Measurements from ENCODE around the gene OR1A2. TPM values are rescaled to one million over a fixed set of nuclear protein-coding genes. Genes with fewer than 3 reads are reported as not detected.
"Not testable (repeated sequence)": the region's sequence is repeated elsewhere in the genome, so short reads cannot be mapped to it uniquely, and the experiment has no call there.

OR1A2 gene
- total RNA-seq, 1 donor from 2014 or later = not detected

- H3K36me3 Mint-ChIP-seq (ENCODE audit: low read depth) = no peaks in the 10 kb centered on the region
- no peaks in the 10 kb centered on the region for H3K4me1 Mint-ChIP-seq (ENCODE audit: low read depth)
- peaks cover 6% of the 10 kb centered on the region for H3K27me3 Mint-ChIP-seq (ENCODE audit: low read depth)
- no peak for DNase-seq (ENCODE audit: low spot score)
- no peak overlapping the region for H3K27ac Mint-ChIP-seq (ENCODE audit: unreplicated experiment)
- TF ChIP-seq CTCF (IDR thresholded peaks at IDR 0.05) = no peak
- no peak overlapping the region for H3K4me3 Mint-ChIP-seq (ENCODE audit: unreplicated experiment)
- peaks cover 6% of the 10 kb centered on the region for H3K9me3 Mint-ChIP-seq (ENCODE audit: low read depth)
Measured at GRCh38 chr17:3208484-3208883, 11.2 kb downstream of the OR1A2 start.

GRCh38 chr17:3213001-3213400 is 15.7 kb downstream of the OR1A2 start:
- H3K4me1 Mint-ChIP-seq (ENCODE audit: low read depth) = no peaks in the 10 kb centered on the region
- no peak overlapping the region for H3K4me3 Mint-ChIP-seq (ENCODE audit: unreplicated experiment)
- DNase-seq (ENCODE audit: low spot score) = no peak
- H3K36me3 Mint-ChIP-seq (ENCODE audit: low read depth) = no peaks in the 10 kb centered on the region
- peaks cover 2% of the 10 kb centered on the region for H3K27me3 Mint-ChIP-seq (ENCODE audit: low read depth)
- H3K27ac Mint-ChIP-seq (ENCODE audit: unreplicated experiment) = no peak overlapping the region
- no peak for TF ChIP-seq CTCF (IDR thresholded peaks at IDR 0.05)
- H3K9me3 Mint-ChIP-seq (ENCODE audit: low read depth) = peaks cover 5% of the 10 kb centered on the region

- TF ChIP-seq CTCF (IDR thresholded peaks at IDR 0.05) = no peak
- H3K4me1 Mint-ChIP-seq (ENCODE audit: low read depth) = no peaks in the 10 kb centered on the region
- peaks cover 2% of the 10 kb centered on the region for H3K27me3 Mint-ChIP-seq (ENCODE audit: low read depth)
- no peak overlapping the region for H3K4me3 Mint-ChIP-seq (ENCODE audit: unreplicated experiment)
- H3K9me3 Mint-ChIP-seq (ENCODE audit: low read depth) = peaks cover 10% of the 10 kb centered on the region
- no peak overlapping the region for H3K27ac Mint-ChIP-seq (ENCODE audit: unreplicated experiment)
- no peak for DNase-seq (ENCODE audit: low spot score)
- no peaks in the 10 kb centered on the region for H3K36me3 Mint-ChIP-seq (ENCODE audit: low read depth)
Measured at GRCh38 chr17:3213587-3213986, 16.3 kb downstream of the OR1A2 start.

GRCh38 chr17:3219978-3220377 is 22.7 kb downstream of the OR1A2 start:
- peaks cover 19% of the 10 kb centered on the region for H3K9me3 Mint-ChIP-seq (ENCODE audit: low read depth)
- H3K27me3 Mint-ChIP-seq (ENCODE audit: low read depth); H3K36me3 Mint-ChIP-seq (ENCODE audit: low read depth): not testable (repeated sequence)

GRCh38 chr17:3221850-3222249 is 24.5 kb downstream of the OR1A2 start:
- no peak for DNase-seq (ENCODE audit: low spot score)
- Mint-ChIP-seq H3K4me3 (ENCODE audit: unreplicated experiment) (no peak overlapping the region), H3K27ac (ENCODE audit: unreplicated experiment) (no peak overlapping the region), H3K9me3 (ENCODE audit: low read depth) (peaks cover 19% of the 10 kb centered on the region), H3K27me3 (ENCODE audit: low read depth) (peaks cover 6% of the 10 kb centered on the region), H3K4me1 (ENCODE audit: low read depth) (no peaks in the 10 kb centered on the region), H3K36me3 (ENCODE audit: low read depth) (no peaks in the 10 kb centered on the region)
- no peak for TF ChIP-seq CTCF (IDR thresholded peaks at IDR 0.05)

More at GRCh38 chr17:3219978-3220377, 22.7 kb downstream of the OR1A2 start:
- H3K27ac Mint-ChIP-seq (ENCODE audit: unreplicated experiment); H3K4me1 Mint-ChIP-seq (ENCODE audit: low read depth); H3K4me3 Mint-ChIP-seq (ENCODE audit: unreplicated experiment); DNase-seq (ENCODE audit: low spot score): not testable (repeated sequence)

- no peak for DNase-seq (ENCODE audit: low spot score)
- Mint-ChIP-seq H3K4me1 (ENCODE audit: low read depth) (no peaks in the 10 kb centered on the region), H3K36me3 (ENCODE audit: low read depth) (no peaks in the 10 kb centered on the region), H3K27ac (ENCODE audit: unreplicated experiment) (no peak overlapping the region), H3K4me3 (ENCODE audit: unreplicated experiment) (no peak overlapping the region), H3K27me3 (ENCODE audit: low read depth) (peaks cover 6% of the 10 kb centered on the region), H3K9me3 (ENCODE audit: low read depth) (peaks cover 15% of the 10 kb centered on the region)
- TF ChIP-seq CTCF (IDR thresholded peaks at IDR 0.05) = no peak
Measured at GRCh38 chr17:3222505-3222904, 25.2 kb downstream of the OR1A2 start.

GRCh38 chr17:3224721-3225352 is 27.5 kb downstream of the OR1A2 start:
- DNase-seq (ENCODE audit: low spot score); H3K4me3 Mint-ChIP-seq (ENCODE audit: unreplicated experiment); H3K27me3 Mint-ChIP-seq (ENCODE audit: low read depth); H3K27ac Mint-ChIP-seq (ENCODE audit: unreplicated experiment); H3K4me1 Mint-ChIP-seq (ENCODE audit: low read depth); H3K36me3 Mint-ChIP-seq (ENCODE audit: low read depth): not testable (repeated sequence)
- peaks cover 10% of the 10 kb centered on the region for H3K9me3 Mint-ChIP-seq (ENCODE audit: low read depth)

GRCh38 chr17:3232300-3232699 is 35.0 kb downstream of the OR1A2 start:
- not testable (repeated sequence) for H3K4me3 Mint-ChIP-seq (ENCODE audit: unreplicated experiment); H3K4me1 Mint-ChIP-seq (ENCODE audit: low read depth); H3K27ac Mint-ChIP-seq (ENCODE audit: unreplicated experiment); H3K27me3 Mint-ChIP-seq (ENCODE audit: low read depth); H3K9me3 Mint-ChIP-seq (ENCODE audit: low read depth); DNase-seq (ENCODE audit: low spot score); H3K36me3 Mint-ChIP-seq (ENCODE audit: low read depth)

All from chondrocyte (in vitro differentiated cells).